HFF-Myc (cell line): Measurements from ENCODE around the gene GSDME.

ENCODE experiments used
- DNase-seq: peaks from one replicate; pipeline ENCODE4 v3.0.0-alpha.2; 2011; ENCODE audit warnings: low read depth; ENCODE audit errors: extremely low read depth
- H3K4me3 ChIP-seq: replicated peaks from 2 replicates; pipeline ENCODE4 v1.5.1; 2011; ENCODE audit warnings: low read depth, mild to moderate bottlenecking, control low read depth, low read length
- CTCF ChIP-seq: IDR thresholded peaks from 2 replicates; pipeline ENCODE4 v1.5.1; 2012; ENCODE audit warnings: mild to moderate bottlenecking, low read depth, low read length, control low read depth; ENCODE audit errors: missing control alignments

The GSDME gene

DNA sequence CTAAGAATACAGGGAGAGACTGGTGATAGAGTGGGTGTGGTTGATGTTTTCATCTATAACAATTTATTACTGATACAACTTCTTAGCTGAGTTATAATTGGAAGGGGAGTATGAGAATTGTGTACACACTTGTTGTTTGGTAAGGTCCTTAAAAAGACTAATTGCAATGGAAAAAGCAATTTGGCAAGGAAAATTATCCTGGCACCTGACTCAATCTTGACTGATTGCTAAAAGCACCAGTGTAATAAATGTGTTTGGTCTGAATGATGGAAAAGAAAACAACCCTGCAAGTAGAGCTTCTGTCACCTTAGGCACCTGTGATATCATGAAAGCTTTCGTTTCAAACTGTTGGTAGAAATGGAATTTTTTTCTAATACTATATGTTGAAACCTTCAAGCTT is 6.7 kb upstream of the GSDME start:
- TF ChIP-seq CTCF: no peak
- DNase-seq: no peak
- H3K4me3 ChIP-seq: no peak overlapping the region

DNA sequence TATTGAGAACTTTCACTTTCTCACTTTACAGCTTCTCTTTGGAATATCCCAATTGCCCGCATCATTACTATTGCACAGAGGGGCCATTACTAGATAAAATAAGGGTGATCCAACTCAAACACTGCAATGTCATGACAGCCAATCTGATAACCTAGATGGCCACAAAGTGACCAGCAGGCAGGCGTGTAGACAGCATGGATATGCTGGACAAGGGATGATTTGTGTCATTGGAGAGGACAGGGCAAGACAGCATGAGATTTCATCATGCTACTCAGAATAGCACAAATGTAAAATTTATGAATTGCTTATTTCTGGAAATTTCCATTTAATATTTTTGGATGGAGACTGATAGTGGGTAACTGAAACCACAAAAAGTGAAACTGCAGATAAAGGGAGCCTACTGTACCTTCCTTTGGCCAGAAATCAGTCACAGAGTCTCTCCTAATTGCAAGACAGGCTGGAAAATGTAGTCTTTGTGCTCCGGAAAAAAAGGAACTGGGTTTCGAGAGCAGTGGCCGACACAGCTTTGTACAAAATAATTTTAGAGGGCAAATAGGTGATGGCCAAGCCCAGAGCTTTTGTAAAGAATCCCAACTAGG is 6.1 kb upstream of the GSDME start:
- H3K4me3 ChIP-seq: no peak overlapping the region
- no peak for TF ChIP-seq CTCF
- no peak for DNase-seq

GRCh38 chr7:24762771-24763170 is 5.5 kb upstream of the GSDME start:
- H3K4me3 ChIP-seq: no peak overlapping the region
- no peak for DNase-seq
- no peak for TF ChIP-seq CTCF

DNA sequence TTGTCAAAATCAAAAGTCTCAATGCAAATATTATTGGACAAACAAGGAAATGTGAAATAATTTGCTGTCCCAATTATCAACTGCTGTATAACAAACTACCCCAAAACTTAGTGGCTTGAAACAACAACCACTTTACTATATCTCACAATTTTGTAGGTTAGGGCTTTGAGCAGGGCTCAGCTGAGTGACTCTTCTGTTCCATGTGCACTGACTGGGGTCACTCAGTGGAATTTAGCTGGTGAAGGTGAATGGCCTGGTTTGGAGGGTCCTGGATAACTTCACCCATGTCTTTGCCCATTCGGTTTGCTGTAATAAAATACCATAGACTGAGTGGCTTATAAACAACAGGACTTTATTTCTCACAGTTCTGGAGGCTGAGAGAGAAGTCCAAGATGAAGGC is 3.7 kb upstream of the GSDME start:
- no peak for DNase-seq

DNA sequence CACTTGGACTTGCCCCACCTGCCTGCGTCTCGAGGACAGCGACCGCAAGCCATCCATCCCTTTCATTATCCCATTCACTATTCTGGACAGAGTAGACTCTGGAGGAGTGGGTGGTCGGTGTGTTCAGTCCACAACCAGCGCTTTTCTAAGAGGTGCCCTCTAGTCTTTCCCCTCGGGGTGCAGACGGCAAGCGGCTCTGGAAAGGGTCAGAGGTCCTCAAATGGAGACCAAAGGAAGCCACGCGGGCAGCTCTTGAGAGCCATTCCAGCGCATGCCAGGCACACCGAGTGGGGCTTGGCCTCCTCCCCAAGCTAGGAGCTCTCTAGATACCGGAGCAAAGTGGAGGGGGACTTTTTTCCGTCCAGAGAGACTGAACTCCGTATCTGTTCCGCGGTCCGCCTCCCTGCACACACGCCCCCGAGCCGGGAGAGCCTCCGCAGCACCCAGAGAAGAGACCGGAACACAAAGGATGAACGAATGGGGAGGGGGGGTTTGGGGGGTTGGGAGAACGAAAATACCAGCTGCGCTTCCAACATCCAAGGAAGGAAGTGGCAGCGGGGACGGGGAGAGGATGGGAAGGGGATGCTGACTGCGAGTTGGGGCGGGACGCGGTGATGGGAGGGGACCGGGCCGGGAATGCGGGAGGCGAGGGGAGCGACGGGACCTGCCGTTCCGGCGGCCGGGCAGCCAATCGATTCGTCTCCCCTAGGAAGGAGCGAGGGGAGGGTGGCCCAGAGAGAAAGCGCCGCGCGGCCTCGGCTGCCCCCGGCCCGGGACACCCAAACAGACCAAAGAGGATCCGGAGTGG is 515 bp downstream of the GSDME start:
- H3K4me3 ChIP-seq: peak overlapping the region; percentile 54
- no peak for TF ChIP-seq CTCF
- no peak for DNase-seq

More for the DNA sequence above, 3.7 kb upstream of the GSDME start:
- no peak overlapping the region for H3K4me3 ChIP-seq
- TF ChIP-seq CTCF: no peak

- DNase-seq: no peak
- peak overlapping the region; percentile 54; the same call in 1 of the 2 replicates for H3K4me3 ChIP-seq
- no peak for TF ChIP-seq CTCF
Observed at GRCh38 chr7:24755541-24756407, 1.5 kb downstream of the GSDME start.
